Endothelial cell of umbilical vein (primary cell): ENCODE data around the gene TIAM1.

Experiments used
- EZH2 ChIP-seq: IDR thresholded peaks from 2 replicates; pipeline ENCODE4 v1.6.1; 2012; ENCODE audit warnings: borderline replicate concordance, low read depth, mild to moderate bottlenecking, moderate library complexity, low read length, inconsistent platforms; ENCODE audit not compliant: severe bottlenecking
- GATA2 ChIP-seq: IDR thresholded peaks from 2 replicates; pipeline ENCODE4 v1.7.0; 2011; ENCODE audit warnings: low read depth, mild to moderate bottlenecking, moderate library complexity, mixed read lengths, low read length; ENCODE audit not compliant: insufficient read length, insufficient read depth
- POLR2A ChIP-seq: IDR thresholded peaks from 2 replicates; pipeline ENCODE4 v1.6.1; 2012; ENCODE audit warnings: low read depth, mild to moderate bottlenecking, control low read depth, low read length
- POLR2AphosphoS5 ChIP-seq: IDR thresholded peaks from 2 replicates; pipeline ENCODE4 v1.6.1; 2012; ENCODE audit warnings: low read depth, mild to moderate bottlenecking, control low read depth, low read length, moderate library complexity; ENCODE audit not compliant: insufficient read depth
- TF ChIP-seq, protein P1 (sequence below), 2 donors: IDR thresholded peaks; 1 replicate in 1 of 2; 2 replicates in 1 of 2; pipeline ENCODE4 v1.5.1; 2011; ENCODE audit warnings: low read length in 2 of 2, mild to moderate bottlenecking in 2 of 2, moderate library complexity in 2 of 2, control low read depth in 1 of 2, inconsistent platforms in 1 of 2, low read depth in 1 of 2; ENCODE audit not compliant: insufficient read depth in 1 of 2; ENCODE audit errors: extremely low read depth in 1 of 2

DNA sequence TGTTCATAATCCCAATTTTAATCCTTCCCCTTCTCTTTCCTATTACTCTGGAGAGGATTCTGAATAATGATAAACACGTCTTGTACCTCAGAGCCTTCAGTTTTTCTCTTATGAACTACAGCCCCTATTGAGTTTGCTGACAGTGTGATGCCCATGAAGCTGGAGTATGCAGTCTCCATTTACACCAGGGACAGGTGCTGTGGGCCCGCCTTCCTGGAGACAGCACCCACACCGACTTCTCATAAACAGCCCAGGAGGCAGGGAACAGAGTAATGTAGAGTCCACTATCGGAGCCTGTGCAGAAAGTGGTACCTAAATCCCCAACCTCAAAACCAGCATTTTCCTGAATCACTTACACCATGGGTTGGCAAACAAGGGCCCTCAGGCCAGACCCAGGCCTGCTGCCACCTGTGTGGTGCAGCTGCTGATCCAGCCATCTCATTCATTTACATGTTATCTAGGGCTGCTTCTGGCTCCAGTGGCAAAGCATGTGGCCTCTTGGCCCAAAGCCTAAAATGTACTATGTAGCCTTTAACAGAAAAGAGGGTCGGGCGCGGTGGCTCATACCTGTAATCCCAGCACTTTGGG is 210.7 kb downstream of the TIAM1 start:
- TF ChIP-seq GATA2 (no peak), EZH2 (no peak), POLR2AphosphoS5 (no peak), POLR2A (no peak)
- TF ChIP-seq, protein P1, sequence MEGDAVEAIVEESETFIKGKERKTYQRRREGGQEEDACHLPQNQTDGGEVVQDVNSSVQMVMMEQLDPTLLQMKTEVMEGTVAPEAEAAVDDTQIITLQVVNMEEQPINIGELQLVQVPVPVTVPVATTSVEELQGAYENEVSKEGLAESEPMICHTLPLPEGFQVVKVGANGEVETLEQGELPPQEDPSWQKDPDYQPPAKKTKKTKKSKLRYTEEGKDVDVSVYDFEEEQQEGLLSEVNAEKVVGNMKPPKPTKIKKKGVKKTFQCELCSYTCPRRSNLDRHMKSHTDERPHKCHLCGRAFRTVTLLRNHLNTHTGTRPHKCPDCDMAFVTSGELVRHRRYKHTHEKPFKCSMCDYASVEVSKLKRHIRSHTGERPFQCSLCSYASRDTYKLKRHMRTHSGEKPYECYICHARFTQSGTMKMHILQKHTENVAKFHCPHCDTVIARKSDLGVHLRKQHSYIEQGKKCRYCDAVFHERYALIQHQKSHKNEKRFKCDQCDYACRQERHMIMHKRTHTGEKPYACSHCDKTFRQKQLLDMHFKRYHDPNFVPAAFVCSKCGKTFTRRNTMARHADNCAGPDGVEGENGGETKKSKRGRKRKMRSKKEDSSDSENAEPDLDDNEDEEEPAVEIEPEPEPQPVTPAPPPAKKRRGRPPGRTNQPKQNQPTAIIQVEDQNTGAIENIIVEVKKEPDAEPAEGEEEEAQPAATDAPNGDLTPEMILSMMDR (IDR thresholded peaks at IDR 0.05; ENCODE audit: extremely low read depth in 1 of 2, insufficient read depth in 1 of 2, low read depth in 1 of 2, low read length in 2 of 2): no peak
